Activated naive CD4-positive, alpha-beta T cell treated with Interleukin-2 at 50 U/mL for 16 hours (primary cell): ENCODE measurements around the gene CCDC9.
"Not testable (repeated sequence)": the region's sequence is repeated elsewhere in the genome, so short reads cannot be mapped to it uniquely, and the experiment has no call there.

Experiments used
- DNase-seq: peaks from one replicate; pipeline ENCODE4 v3.0.0-alpha.2; 2020

The CCDC9 gene

GRCh38 chr19:47232422-47233211, 23.7 kb upstream of the CCDC9 start:
- DNase-seq, result no peak

DNA sequence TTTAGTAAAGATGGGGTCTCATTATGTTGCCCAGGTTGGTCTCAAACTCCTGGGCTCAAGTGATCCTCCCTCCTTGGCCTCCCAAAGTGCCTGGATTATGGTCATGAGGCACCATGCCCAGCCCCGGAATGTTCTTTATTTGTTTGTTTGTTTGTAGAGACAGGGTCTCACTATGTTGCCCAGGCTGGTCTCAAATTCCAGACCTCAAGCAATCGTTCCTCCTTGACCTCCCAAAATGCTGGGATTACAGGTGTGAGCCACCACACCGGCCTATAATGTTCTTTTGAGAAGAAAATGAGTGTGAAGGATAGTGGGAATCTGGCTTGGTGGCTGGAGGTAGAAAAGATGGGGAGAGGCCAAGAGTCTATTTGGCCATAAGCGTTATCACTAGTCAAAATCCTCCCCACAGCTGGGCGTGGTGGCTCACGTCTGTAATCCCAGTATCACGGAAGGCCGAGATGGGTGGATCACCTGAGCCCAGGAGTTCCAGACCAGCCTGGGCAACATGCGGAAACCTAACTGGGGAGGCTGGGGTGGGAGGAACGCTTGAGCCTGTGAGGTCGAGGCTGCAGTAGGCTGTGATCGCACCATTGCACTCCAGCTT, 20.2 kb upstream of the CCDC9 start:
- DNase-seq, result no peak

- no peak for DNase-seq
These were observed 17.2 kb upstream of the CCDC9 start for GRCh38 chr19:47239152-47239551.

- DNase-seq, result peak; percentile 65
These were observed 16.6 kb upstream of the CCDC9 start for GRCh38 chr19:47239610-47240296.

- DNase-seq, result no peak
These were observed 15.8 kb upstream of the CCDC9 start for GRCh38 chr19:47240556-47240955.

DNA sequence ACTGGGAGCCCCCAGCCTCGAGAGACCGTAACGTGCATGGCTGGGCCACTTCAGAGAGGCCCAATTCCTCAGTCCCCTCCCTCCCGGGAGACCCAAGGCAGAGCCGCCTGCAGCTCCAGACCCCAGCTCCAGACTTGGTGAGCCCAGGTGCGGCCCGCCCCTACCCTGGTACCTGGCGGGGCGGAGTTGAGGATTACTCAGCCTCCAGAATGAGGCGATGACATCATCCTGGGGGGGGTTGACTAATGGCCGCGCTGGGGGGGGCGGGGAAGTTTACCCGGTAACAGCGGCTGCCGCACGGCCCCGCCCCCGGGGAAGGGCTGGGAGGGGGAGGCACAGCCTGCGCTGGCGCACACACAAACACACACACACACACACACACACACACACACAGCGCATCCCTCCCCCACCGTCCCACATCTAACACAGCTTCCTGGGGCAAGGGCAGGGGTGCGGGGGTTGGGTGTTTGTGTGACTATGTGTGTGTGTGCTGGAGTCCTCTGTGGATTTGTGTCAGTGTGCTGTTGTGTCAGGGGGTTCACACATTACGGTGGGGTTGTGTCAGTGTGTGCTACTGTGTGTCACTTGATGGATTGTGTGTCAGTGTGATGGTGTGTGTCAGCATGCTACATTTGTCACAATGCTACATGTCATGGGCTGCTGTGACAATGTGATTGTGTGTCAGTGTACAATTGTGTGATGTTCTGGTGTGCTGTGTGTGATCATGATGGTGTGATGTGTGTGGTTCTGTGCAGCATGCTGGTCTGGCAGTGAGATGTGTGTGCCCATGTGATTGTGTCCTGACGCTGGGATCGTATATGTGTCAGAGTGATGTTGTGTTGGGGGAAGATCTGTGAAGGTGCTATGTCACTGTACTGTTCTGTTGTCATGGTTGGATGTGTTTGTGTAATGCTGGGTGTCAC, 15.1 kb upstream of the CCDC9 start:
- peak; percentile 85 for DNase-seq

- DNase-seq, result no peak
These were observed 14.3 kb upstream of the CCDC9 start for GRCh38 chr19:47241919-47242577.

DNA sequence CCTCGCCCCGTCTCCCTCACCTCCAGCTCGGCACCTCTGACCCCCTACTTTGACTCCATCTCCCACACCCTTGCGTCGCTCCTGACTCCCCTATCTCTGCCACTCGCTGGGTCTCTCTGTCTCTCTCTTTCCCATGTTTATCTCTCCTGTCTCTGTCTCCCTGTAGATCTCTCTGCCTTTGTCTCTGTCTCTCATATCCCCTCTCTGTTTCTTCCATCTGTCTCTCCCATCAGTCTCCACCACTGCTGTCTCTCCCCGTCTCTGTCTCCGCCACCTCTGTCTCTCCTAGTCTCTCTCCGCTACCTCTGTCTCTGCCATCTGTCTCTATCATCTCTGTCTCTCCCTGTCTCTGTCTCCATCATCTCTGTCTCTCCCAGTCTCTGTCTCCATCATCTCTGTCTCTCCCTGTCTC, 13.0 kb upstream of the CCDC9 start:
- no peak for DNase-seq

DNA sequence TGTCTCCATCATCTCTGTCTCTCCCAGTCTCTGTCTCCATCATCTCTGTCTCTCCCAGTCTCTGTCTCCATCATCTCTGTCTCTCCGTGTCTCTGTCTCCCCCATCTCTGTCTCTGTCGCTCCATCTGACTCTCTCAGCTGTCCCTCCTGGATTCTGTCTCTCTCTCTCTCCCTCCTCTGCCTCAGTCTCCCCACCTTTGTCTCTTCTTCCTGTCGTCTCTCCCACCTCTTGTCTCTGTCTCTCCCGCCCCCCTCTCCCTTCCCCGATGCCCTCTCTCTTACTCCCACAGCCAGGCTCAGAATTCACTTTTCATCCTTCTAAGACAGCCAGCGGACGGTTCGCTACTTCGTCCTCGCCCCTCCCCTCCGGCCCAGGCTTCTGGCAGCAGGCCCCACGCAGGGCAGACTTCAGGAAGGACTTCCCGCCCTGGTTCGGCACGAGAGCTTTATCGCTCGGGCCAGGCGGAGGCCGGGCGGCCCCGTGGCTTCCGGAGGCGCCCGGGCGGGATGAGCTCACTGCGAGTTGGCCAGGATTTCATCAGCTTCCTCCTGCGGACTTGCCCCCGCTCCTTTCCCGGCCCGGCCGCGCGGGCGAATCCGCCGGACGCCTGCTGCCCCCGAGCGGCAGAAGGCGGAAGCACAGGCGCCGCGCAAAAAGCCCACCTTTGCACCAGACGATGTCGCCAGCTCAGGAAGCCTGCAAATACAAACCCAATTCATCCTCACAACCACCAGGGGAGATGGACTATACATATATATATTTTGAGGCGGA, 12.4 kb upstream of the CCDC9 start:
- peak; percentile 91 for DNase-seq

GRCh38 chr19:47247308-47247990, 8.9 kb upstream of the CCDC9 start:
- peak; percentile 82 for DNase-seq

- not testable (repeated sequence) for DNase-seq
These were observed 3.3 kb upstream of the CCDC9 start for GRCh38 chr19:47253016-47253415.

DNA sequence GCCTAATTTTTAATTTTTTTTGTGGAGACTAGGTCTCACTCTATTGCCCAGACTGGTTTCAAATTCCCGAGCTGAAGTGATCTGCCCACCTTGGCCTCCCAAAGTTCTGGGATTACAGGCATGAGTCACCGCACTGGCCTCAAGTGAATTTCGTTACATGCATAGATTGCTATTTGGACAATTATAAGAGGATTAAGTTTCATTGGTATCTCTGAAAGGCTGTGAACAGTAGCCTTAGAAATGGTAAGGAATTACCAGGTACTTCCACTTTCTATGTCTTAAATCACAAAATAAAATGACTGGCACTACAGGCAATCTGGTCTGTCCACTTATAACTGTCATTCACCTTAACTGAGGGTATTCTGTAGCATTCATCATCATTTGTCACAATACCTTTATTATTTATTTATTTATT, 2.9 kb upstream of the CCDC9 start:
- no peak for DNase-seq

GRCh38 chr19:47253970-47254369, 2.4 kb upstream of the CCDC9 start:
- DNase-seq, result no peak

- peak; percentile 99 for DNase-seq
These were observed 527 bp downstream of the CCDC9 start for GRCh38 chr19:47256693-47257410.

DNA sequence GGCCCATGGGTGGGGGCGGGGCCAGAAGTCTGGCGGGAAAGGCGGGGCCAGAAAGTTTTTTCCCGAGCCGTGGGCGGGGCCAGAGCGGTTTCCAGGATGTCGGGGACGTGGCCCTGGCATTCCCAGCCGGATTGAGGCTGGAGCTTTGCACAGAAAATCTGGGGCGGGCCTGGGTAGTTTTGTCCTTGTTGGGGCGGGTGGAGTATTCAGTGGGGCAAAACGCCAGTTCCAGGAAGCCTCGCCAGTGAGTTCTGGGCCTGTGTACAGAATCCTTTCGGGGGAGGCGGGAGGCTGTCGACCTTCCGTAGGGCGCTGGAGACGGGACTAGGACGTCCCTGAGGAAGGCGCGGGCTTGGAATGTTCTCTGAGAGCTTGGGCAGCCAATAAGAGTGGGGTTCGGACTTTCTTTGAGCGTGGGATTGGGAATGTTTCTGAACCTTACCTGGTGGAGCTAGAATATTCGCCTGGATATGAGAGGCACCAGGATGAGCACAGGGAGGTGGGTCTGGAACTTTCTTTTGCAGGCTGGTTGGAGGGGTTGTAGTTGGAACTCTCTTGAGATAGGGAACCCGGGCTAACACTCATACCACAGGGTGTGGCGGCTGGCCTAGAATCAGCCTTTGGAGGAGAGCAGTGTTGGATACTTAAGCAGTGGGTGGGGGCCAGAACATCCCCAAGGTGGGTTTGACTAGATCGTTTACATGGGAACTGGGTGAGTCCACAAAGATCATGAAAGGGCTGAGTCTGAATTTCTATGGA, 1.3 kb downstream of the CCDC9 start:
- DNase-seq, result no peak

DNA sequence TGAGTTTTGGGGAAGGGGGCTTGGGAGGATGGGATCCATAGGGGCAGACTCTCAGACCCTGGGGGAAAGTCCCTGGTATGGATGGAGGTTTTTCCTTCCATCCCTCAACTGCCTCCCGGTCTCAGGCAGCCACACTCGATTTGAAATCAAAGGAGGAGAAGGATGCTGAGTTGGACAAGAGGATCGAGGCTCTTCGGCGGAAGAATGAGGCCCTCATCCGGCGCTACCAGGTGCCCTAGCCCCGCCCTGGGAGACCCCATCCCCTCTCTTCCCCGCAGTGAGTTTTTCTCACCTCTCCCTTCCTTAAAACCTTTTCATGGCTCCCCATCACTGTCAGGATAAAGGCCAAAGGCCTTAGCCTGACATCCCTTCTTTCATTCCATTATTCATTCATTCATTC, 2.1 kb downstream of the CCDC9 start:
- DNase-seq, result no peak

- DNase-seq, result no peak
These were observed 2.7 kb downstream of the CCDC9 start for GRCh38 chr19:47258895-47259555.

DNA sequence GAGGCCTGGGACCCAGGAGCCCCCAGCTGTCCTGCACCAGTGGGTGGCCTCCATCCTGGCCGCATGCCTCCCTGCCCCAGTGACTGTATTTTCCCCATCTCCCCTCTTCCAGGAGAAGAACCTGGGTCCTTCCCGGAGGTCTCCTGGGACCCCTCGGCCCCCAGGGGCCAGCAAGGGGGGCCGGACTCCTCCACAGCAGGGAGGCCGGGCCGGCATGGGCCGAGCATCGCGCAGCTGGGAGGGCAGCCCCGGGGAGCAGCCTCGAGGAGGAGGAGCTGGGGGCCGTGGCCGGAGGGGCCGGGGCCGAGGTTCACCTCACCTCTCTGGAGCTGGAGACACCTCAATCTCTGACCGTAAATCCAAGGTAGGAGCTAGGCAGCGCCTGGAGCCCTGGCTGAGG, 4.2 kb downstream of the CCDC9 start:
- DNase-seq, result no peak
